Bronchial smooth muscle cell (primary cell): ENCODE data around the gene HDAC11. TPM values are rescaled to one million over a fixed set of nuclear protein-coding genes. Genes with fewer than 3 reads are reported as not detected.

Experiments
- total RNA-seq: library from RNA; depleted of rRNA; stranded (reverse); fragments of >200 nt; gene quantifications from 2 replicates; pipeline ENCODE4 v1.2.1, GENCODE V29; 2014

Gene HDAC11
- 17.2 and 19.3 TPM in 2 replicates for total RNA-seq

GRCh38 chr3:13479582-13480339 is at the start of gene HDAC11:
TSS of gene HDAC11 (plus strand) at chr3:13480306. CDS start at chr3:13480348, 42 bp downstream.

DNA sequence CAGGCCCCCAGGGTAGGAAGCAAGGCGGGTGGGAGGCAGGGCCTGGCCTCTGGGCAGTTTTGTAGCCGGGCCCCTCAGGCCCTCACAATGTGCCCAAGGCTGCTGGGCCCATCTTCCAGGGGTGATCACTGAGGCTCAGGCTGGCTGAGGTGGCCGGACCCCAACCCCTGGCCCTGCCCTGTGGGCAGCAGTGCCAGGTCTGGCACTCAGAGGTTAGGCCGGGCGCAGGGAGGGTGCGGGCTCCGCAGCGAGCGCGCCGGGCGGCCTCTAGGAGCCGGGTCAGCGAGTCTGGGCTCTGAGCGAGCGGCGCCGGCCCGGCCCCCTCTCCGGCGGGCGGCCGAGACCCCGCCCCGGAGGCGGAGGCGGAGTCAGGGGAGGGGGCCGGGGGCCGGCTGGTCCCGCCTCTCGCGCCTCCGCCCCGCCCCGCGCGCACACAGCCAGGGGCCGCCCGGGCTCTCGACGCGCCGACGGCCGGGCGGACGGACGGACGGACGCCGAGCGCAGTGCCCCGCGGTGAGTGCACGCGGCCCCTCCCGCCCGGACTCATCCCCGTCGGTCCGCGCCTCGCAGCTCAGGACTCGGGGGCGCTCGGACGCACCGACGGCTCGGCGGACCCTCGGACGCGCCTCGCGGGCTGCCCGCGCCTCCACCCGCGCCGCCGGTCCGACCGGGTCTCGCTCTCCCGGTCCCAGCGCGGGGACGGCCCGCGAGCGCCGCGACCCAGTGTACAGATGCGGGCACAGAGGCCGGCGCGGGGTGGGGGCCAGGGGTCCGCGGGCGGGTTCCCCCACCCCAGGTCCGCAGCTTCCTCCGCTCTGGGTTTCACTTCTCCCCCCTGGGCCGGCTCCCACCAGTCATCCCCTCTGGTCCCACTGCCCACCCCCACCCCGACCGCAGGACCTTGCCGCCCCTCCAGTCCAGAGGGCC is 68.9 kb downstream of the HDAC11 start, which contains the start of gene FBLN2:
FBLN2 (plus strand) TSS at position 430 of the 927 bp plus-strand sequence. CDS start 21,231 bp downstream, outside the sequence.

Other genes with a start within 250 kb of the HDAC11 start
- 0.09 TPM in 1 of 2 replicates, not detected in the other for gene NUP210, start 60.0 kb upstream of the HDAC11 start, total RNA-seq
- gene FBLN2, start 68.8 kb downstream of the HDAC11 start, total RNA-seq: 332 and 621 TPM in 2 replicates